ENCODE measurements around the gene NR1H3.

DNA sequence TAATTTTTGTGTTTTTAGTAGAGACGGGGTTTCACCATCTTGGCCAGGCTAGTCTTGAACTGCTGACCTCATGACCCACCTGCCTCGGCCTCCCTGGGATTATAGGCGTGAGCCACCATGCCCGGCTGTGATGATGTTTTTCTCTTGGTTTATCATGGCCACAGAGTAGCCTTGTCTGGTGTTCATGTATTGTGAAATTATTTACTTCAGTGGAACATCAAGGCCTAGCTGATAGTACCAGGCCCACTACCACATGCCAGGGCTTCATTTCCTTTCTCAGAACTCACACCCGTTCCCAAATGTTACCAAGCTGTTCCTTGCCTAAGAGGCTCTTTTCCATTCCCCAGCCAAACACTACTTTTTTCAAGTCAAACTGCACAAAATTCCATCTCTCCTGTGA is 49.2 kb upstream of the NR1H3 start:
- TF ChIP-seq, protein P1, sequence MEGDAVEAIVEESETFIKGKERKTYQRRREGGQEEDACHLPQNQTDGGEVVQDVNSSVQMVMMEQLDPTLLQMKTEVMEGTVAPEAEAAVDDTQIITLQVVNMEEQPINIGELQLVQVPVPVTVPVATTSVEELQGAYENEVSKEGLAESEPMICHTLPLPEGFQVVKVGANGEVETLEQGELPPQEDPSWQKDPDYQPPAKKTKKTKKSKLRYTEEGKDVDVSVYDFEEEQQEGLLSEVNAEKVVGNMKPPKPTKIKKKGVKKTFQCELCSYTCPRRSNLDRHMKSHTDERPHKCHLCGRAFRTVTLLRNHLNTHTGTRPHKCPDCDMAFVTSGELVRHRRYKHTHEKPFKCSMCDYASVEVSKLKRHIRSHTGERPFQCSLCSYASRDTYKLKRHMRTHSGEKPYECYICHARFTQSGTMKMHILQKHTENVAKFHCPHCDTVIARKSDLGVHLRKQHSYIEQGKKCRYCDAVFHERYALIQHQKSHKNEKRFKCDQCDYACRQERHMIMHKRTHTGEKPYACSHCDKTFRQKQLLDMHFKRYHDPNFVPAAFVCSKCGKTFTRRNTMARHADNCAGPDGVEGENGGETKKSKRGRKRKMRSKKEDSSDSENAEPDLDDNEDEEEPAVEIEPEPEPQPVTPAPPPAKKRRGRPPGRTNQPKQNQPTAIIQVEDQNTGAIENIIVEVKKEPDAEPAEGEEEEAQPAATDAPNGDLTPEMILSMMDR (conservative IDR thresholded peaks at IDR 0.05; ENCODE audit: low read length), result no peak
- TF ChIP-seq EZH2phosphoT487 (IDR thresholded peaks at IDR 0.05; ENCODE audit: borderline replicate concordance, low read depth, low read length), result no peak

All from OCI-LY7 (cell line).